ENCODE measurements around the gene HDHD5. TPM values are rescaled to one million over a fixed set of nuclear protein-coding genes. Genes with fewer than 3 reads are reported as not detected.

The HDHD5 gene
- polyA plus RNA-seq, 1 experiment = 35.3 TPM

GRCh38 chr22:17101475-17102296 lies 57.4 kb downstream of the HDHD5 start:
- ChIA-PET CTCF (interaction anchor here (1.0 kb wide), 1 partner anchor 27 kb away, joined by 4 read pairs; no protein-coding TSS in a partner anchor), POLR2A (no interaction called here)

GRCh38 chr22:17100621-17101020 lies 58.5 kb downstream of the HDHD5 start:
- POLR2A ChIA-PET = no interaction called here
- H3K36me3 ChIP-seq (ENCODE audit: control insufficient read depth, insufficient read depth, low read length) = peaks cover 55% of the 10 kb centered on the region
- TF ChIP-seq CTCF (IDR thresholded peaks at IDR 0.05; ENCODE audit: insufficient read depth, low read depth, low read length) = no peak
- no peak overlapping the region for H3K4me3 ChIP-seq (ENCODE audit: low read depth, low read length)
- CTCF ChIA-PET = no interaction called here
- no peaks in the 10 kb centered on the region for H3K27me3 ChIP-seq (ENCODE audit: control insufficient read depth, insufficient read depth, low read length)
- no peak for DNase-seq (ENCODE audit: low read depth)

More at GRCh38 chr22:17101475-17102296, 57.4 kb downstream of the HDHD5 start:
- no peak for DNase-seq (ENCODE audit: low read depth)
- peaks cover 57% of the 10 kb centered on the region for H3K36me3 ChIP-seq (ENCODE audit: control insufficient read depth, insufficient read depth, low read length)
- no peak for TF ChIP-seq CTCF (IDR thresholded peaks at IDR 0.05; ENCODE audit: insufficient read depth, low read depth, low read length)
- H3K4me3 ChIP-seq (ENCODE audit: low read depth, low read length) = no peak overlapping the region
- no peaks in the 10 kb centered on the region for H3K27me3 ChIP-seq (ENCODE audit: control insufficient read depth, insufficient read depth, low read length)

- Histone ChIP-seq H3K27me3 (ENCODE audit: control insufficient read depth, insufficient read depth, low read length) (no peaks in the 10 kb centered on the region), H3K36me3 (ENCODE audit: control insufficient read depth, insufficient read depth, low read length) (peaks cover 41% of the 10 kb centered on the region), H3K4me3 (ENCODE audit: low read depth, low read length) (no peak overlapping the region)
- POLR2A ChIA-PET = no interaction called here
- no peak for DNase-seq (ENCODE audit: low read depth)
- CTCF ChIA-PET = interaction anchor here (0.9 kb wide), 1 partner anchor 19 kb away, joined by 3 read pairs; no protein-coding TSS in a partner anchor
- no peak for TF ChIP-seq CTCF (IDR thresholded peaks at IDR 0.05; ENCODE audit: insufficient read depth, low read depth, low read length)
Measured at GRCh38 chr22:17098379-17098819, 60.7 kb downstream of the HDHD5 start.

- CTCF ChIA-PET = no interaction called here
- H3K4me3 ChIP-seq (ENCODE audit: low read depth, low read length) = no peak overlapping the region
- POLR2A ChIA-PET = no interaction called here
- DNase-seq (ENCODE audit: low read depth) = no peak
- no peaks in the 10 kb centered on the region for H3K27me3 ChIP-seq (ENCODE audit: control insufficient read depth, insufficient read depth, low read length)
- H3K36me3 ChIP-seq (ENCODE audit: control insufficient read depth, insufficient read depth, low read length) = peaks cover 36% of the 10 kb centered on the region
- TF ChIP-seq CTCF (IDR thresholded peaks at IDR 0.05; ENCODE audit: insufficient read depth, low read depth, low read length) = no peak
Measured at GRCh38 chr22:17097701-17098100, 61.4 kb downstream of the HDHD5 start.

GRCh38 chr22:17097062-17097461 lies 62.0 kb downstream of the HDHD5 start:
- no peak for DNase-seq (ENCODE audit: low read depth)
- no peaks in the 10 kb centered on the region for H3K27me3 ChIP-seq (ENCODE audit: control insufficient read depth, insufficient read depth, low read length)
- ChIA-PET CTCF (no interaction called here), POLR2A (no interaction called here)
- H3K4me3 ChIP-seq (ENCODE audit: low read depth, low read length) = no peak overlapping the region
- peaks cover 34% of the 10 kb centered on the region for H3K36me3 ChIP-seq (ENCODE audit: control insufficient read depth, insufficient read depth, low read length)
- no peak for TF ChIP-seq CTCF (IDR thresholded peaks at IDR 0.05; ENCODE audit: insufficient read depth, low read depth, low read length)

All from BJ (cell line).